ENCODE results near the gene C10orf53. TPM values are rescaled to one million over a fixed set of nuclear protein-coding genes. Genes with fewer than 3 reads are reported as not detected.

Gene C10orf53
- total RNA-seq, 2 experiments from 2014 or later: not detected

DNA sequence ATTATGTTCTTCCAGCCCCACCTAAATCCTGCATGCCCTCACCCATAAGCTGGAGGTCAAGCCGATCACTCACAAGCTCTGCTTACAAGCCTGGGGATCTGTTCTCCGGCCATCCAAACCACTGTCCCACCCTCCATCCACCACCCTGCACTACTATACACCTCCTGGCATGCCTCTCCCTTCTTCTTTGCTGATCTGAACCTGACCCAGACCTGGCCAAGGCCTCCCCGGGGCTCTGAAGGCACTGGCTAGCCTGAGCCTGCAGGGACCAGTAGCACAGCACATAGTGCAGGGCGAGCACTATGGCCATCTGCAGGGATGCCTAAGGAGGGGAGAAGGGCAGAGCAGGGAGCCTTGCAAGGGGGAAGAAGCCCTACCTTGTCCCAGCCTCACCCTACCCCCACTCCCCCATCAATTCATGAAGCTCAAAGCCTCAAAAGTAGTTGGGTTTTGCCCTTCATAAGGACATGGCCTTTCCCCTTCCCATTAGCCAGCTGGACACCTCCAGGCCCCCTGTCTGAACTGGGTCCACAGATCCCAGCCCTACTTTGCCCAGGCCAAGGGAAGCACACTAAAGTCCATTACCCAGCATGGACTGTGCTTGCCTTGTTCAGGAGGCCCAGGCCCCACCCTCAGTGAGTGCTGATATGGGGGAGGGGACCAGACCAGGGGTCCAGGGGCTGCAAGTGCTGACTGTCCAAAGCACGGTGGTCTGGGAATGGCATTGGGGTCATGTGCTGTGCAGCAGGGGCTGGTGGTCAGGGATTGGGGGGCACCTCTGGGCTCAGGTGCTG is 36.0 kb upstream of the C10orf53 start:
- H3K27me3 Mint-ChIP-seq: peaks cover 51% of the 10 kb centered on the region
- no peaks in the 10 kb centered on the region for H3K36me3 ChIP-seq (ENCODE audit: insufficient read depth, low read length)
- CTCF ChIA-PET: no interaction called here
- intact Hi-C loops (cut with DNase I, micrococcal nuclease): no loop called here
- H3K4me3 Mint-ChIP-seq: no peak overlapping the region
- H3K27me3 ChIP-seq (ENCODE audit: control insufficient read depth in 1 of 2, insufficient read depth in 2 of 2, low read length in 2 of 2): peaks cover 7 to 9% of the 10 kb centered on the region in 2 experiments
- H3K4me3 ChIP-seq (ENCODE audit: low read length): no peak overlapping the region
- no peaks in the 10 kb centered on the region for H3K36me3 Mint-ChIP-seq (ENCODE audit: low read depth)
- TF ChIP-seq CTCF (IDR thresholded peaks at IDR 0.05): no peak
- H3K4me1 Mint-ChIP-seq (ENCODE audit: low read depth): no peaks in the 10 kb centered on the region
- H3K27ac ChIP-seq (ENCODE audit: low read depth in 1 of 2, low read length in 2 of 2): no peak overlapping the region
- no peak for ATAC-seq (ENCODE audit: poor library complexity)
- POLR2A ChIA-PET: no interaction called here
- no peak overlapping the region for H3K27ac Mint-ChIP-seq
- DNase-seq: peak in 1 of 14 experiments; percentile 23
- H3K9me3 Mint-ChIP-seq: no peaks in the 10 kb centered on the region
- no peaks in the 10 kb centered on the region for H3K4me1 ChIP-seq (ENCODE audit: insufficient read depth, low read length)
- H3K9me3 ChIP-seq (ENCODE audit: control insufficient read depth in 1 of 2, insufficient read depth in 1 of 2, low read length in 2 of 2): peaks cover 0 to 23% of the 10 kb centered on the region in 2 experiments

DNA sequence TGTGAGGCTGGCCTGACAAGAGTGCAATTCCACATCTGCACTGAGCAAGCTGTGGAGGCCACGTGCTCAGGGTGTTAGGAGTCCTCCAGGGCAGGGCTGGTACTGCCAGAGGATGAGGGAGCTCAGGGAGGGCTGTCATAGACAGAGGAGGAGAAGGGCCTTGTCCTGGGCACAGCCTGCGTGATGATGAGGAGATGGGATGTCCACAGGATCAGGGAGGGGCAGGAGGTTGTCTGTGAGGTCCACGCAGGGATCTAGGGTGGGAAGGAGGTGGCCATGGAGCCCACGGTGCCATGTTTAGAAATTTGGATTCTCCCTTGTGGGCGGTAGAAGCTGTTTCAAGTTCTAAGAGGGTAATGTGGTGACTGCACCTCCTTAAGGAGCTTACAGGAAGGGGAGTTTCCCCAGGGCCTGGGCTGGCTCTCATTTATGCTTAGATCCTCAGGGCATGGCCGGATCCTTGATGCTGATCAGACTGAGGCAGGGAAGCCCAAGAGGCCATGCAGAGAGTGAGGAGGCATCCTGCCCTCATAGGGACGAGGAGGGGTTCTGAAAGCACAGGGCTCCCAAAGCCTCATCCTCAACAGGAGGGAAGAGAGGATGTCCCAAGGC is 35.3 kb upstream of the C10orf53 start:
- intact Hi-C loops (cut with DNase I, micrococcal nuclease): no loop called here
- CTCF ChIA-PET: no interaction called here

DNA sequence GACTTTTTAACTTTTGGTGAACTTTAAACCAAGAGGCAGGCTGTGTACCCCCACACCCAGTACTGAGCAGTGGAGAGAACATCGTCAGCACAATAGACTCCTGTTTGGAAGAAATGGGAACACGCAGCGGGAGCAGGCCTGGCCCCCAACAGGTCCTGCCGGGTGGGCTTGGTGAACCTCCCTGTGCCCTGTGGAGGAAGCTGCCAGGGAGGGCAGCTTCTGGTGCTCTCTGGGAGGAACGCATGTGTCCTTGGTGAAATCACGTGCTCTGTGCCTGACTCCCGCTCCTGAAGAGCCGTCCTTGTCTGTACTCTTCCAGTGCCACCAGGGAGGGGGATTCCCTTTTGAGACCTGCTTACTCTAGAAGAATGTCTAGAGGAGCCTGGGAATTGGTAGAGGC is 34.0 kb upstream of the C10orf53 start:
- Mint-ChIP-seq H3K27me3 (peaks cover 43% of the 10 kb centered on the region), H3K4me3 (no peak overlapping the region), H3K36me3 (ENCODE audit: low read depth) (no peaks in the 10 kb centered on the region), H3K27ac (no peak overlapping the region), H3K9me3 (no peaks in the 10 kb centered on the region), H3K4me1 (ENCODE audit: low read depth) (no peaks in the 10 kb centered on the region)
- Histone ChIP-seq H3K4me1 (ENCODE audit: insufficient read depth, low read length) (peaks cover 4% of the 10 kb centered on the region), H3K4me3 (ENCODE audit: low read length) (no peak overlapping the region), H3K36me3 (ENCODE audit: insufficient read depth, low read length) (no peaks in the 10 kb centered on the region), H3K27me3 (ENCODE audit: control insufficient read depth in 1 of 2, insufficient read depth in 2 of 2, low read length in 2 of 2) (peaks cover 7 to 8% of the 10 kb centered on the region in 2 experiments), H3K9me3 (ENCODE audit: control insufficient read depth in 1 of 2, insufficient read depth in 1 of 2, low read length in 2 of 2) (peaks cover 0 to 23% of the 10 kb centered on the region in 2 experiments), H3K27ac (ENCODE audit: low read depth in 1 of 2, low read length in 2 of 2) (no peak overlapping the region)
- no peak for TF ChIP-seq CTCF (IDR thresholded peaks at IDR 0.05)
- CTCF ChIA-PET: no interaction called here
- ATAC-seq (ENCODE audit: poor library complexity): no peak
- intact Hi-C loops (cut with DNase I, micrococcal nuclease): no loop called here
- POLR2A ChIA-PET: no interaction called here
- DNase-seq: no peak

More for the DNA sequence above, 35.3 kb upstream of the C10orf53 start:
- H3K9me3 ChIP-seq (ENCODE audit: control insufficient read depth in 1 of 2, insufficient read depth in 1 of 2, low read length in 2 of 2): peaks cover 0 to 23% of the 10 kb centered on the region in 2 experiments
- DNase-seq (no peak), ATAC-seq (ENCODE audit: poor library complexity) (no peak)
- Mint-ChIP-seq H3K27me3 (peaks cover 51% of the 10 kb centered on the region), H3K27ac (no peak overlapping the region), H3K4me1 (ENCODE audit: low read depth) (no peaks in the 10 kb centered on the region), H3K4me3 (no peak overlapping the region), H3K36me3 (ENCODE audit: low read depth) (no peaks in the 10 kb centered on the region), H3K9me3 (no peaks in the 10 kb centered on the region)
- H3K4me1 ChIP-seq (ENCODE audit: insufficient read depth, low read length): no peaks in the 10 kb centered on the region
- H3K27ac ChIP-seq (ENCODE audit: low read depth in 1 of 2, low read length in 2 of 2): no peak overlapping the region
- POLR2A ChIA-PET: no interaction called here
- H3K4me3 ChIP-seq (ENCODE audit: low read length): no peak overlapping the region
- H3K36me3 ChIP-seq (ENCODE audit: insufficient read depth, low read length): no peaks in the 10 kb centered on the region
- H3K27me3 ChIP-seq (ENCODE audit: control insufficient read depth in 1 of 2, insufficient read depth in 2 of 2, low read length in 2 of 2): peaks cover 7 to 9% of the 10 kb centered on the region in 2 experiments
- no peak for TF ChIP-seq CTCF (IDR thresholded peaks at IDR 0.05)
